Measurements from ENCODE around the gene ZNF519.

ZNF519 gene

DNA sequence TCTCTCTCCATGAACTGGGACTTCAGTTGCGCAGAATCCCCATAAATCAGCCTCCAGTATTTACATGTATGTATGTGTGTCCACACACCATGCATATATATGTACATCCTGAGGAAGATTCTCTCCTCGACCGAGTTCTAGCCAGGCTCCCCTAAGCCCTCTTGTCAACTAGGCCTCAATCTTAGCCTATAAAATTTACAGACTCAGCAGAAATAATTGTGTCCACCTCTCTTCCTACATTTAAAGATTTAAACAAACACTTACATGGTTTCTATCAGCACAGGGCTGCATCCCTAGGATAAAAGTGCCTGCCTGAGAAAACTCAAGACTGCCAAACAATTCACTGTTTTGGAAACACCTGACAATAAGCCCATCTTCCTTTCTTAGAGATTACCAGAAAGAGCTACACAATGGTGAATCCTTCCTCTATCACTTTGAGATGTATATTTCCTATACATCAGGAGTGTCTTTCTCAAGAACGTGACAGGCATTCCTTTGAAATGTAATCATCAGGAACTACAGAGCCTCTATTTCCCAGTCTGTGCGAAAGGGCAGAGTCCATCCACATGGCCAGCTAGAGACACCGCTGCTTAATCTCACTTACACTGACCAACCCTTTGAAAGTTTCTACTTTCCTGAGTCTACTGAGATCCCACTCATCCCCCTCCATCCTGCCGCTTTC is 39.5 kb downstream of the ZNF519 start:
- no peak for DNase-seq

DNA sequence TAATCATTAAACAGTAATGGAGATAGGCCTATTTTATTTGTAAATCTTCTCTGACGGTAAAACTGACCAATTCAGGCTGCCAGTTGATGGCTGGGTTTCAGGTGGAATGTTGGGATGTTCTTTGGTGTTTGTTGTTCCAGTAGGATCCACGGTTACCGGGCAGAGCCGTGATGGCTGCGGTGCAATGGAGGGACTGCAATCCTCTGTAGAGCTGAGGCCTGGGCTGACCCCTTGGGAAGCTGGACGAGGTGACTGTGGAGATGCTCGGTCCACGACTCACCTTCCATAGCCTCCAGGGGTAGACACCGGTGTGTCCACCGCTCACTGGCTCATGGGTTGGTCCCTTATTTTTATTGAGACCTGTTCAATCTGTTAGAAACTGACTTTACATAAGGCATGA is 42.5 kb downstream of the ZNF519 start:
- DNase-seq = no peak

DNA sequence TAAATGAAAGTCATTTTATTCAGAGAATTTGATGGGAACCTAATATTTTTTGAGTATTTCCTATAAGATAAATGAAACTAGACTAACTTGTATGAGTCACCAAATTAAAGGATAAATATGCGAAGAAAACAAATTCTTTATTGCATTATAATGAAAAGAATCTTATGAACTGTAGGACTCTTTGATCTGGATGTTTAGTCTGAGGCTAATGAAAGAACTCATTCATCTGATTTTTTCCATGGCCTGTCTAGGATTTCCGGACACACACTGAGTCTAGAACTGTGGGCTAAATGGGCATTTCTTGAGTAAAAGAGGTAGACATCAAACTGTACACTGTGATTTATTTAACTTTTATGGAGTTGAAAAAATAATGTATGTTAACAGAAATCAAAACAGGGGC is 43.0 kb downstream of the ZNF519 start:
- DNase-seq = no peak

DNA sequence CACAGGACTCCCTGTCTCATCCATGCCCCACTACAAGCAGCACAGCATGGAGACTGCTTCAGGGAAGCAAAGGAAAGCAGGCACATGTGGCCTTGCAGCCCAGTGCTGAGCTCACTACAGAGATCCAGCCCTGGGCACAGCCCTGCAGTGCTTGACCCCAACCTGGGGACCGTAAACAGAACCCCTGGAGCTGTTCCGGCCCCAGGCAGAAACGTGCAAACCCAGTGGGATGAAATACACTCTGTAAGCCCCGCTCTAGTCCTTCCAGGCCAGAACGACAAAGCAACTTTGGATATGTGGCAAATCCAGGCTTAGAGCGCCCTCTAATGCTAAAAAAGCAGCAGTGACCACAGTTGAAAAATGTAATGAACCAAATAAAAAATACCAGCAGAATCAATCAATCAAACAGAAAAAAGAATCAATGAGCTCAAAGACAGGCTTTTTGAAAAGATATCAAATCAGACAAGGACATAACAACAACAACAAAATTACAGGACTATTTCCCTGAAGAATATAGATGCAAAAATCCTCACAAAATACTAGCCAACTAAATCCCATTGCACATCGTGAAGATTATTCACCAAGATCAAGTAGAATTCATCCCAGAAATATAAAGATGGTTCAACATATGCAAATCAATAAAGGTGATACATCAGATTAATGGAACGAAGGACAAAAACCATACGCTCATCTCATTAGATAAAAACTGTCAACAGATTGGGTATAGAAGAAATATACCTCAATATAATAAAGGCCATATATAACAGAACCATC is 45.6 kb downstream of the ZNF519 start:
- DNase-seq = no peak

DNA sequence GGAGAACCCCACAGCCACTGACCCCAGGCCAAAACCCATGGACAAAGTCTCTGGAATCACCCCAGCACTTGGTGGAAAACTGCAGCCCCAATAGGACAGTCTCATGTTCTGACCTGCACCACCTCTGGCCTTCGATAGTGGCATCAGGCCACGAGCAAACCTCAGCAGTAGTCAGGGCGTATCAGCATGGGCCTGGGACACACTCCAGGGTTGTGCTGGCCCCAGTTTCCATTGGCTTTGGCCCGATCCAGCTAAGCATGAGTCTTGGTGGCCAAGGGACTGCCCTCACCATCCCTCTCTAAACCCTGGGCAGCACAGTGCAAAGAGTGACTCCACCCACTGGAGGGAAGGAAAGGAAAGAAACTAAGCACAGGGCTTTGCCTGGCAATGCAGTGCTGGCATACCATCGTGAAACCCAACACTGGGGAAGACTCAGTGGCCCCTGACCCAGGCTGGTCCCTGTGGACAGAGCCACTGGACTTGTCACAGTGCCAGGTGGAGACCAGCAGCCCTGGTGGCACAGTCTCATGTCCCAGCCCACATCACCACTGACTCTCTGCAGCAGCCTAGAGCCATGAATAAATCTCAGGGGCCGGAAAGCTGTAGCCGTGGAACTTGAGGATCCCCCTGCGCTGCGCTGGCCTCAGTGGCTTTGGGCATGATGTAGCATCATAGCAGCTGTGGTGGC is 46.3 kb downstream of the ZNF519 start:
- DNase-seq = no peak

DNA sequence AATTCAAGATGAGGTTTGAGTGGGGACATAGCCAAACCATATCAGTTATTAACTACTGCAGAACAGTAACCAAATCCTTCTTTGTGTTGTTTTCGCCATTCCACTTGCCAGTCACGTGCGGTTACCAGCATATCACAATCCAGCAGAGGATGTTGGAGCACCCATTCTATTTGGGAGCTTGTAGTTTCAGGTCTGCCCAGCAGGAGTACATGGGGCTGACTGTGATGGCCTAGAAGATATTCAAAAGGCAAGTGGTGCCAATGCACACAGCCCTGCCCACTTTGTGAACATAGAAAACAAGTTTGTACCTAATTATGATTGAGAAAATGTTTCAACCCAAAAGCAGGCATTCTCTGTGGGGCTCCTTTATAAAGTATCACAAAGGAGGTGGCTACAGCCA is 57.0 kb downstream of the ZNF519 start:
- DNase-seq = no peak

DNA sequence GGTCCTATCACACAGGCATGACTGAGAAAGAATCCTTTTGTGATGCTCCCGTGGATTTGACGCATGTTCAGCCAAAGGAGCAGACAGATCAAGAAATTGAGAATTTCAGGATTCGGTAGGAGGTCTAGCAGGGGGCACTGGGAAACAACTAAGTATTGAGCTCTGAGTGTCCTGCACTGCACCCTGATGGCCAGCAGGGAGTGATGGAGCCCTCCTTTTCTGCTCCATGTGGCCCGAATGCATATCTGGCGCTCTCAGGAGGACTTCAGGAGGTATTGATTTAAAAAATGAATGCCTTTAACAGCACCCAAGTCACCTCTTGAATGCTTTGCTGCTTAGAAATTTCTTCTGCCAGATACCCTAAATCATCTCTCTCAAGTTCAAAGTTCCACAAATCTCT is 58.0 kb downstream of the ZNF519 start:
- no peak for DNase-seq

DNA sequence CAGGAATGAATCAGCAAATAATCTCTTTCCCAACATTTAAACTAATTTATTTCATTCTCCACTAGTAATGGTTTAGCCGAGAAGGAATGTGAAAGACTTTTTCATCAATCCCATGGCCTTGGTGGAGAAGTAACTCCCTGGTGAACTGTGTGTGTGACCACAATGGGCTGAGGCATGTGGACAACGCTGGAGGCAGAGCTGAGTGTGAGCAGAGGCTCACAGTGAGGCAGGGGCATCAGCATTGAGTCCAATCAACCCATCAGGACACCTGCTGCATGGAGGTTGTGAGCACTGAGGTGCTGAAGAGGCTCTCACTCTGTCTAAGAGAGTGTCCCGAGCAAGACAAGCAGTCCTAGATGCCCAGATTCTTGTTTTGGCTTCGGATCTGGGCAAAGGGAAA is 78.6 kb downstream of the ZNF519 start:
- no peak for DNase-seq
